SU-DHL-6 (cell line): ENCODE results near the gene MSANTD1.

ENCODE experiments used
- H2AFZ ChIP-seq: fragments of 200-600 bp; sonication (generic); 2 replicates; pipeline ENCODE4 v1.6.1; 2014; ENCODE audit warnings: low read depth, mild to moderate bottlenecking, moderate library complexity, mixed read lengths, antibody characterized with exemption, low read length; ENCODE audit not compliant: severe bottlenecking
- H3F3A ChIP-seq: fragments of 200-600 bp; shearing (Covaris generic); 2 replicates; pipeline ENCODE4 v1.6.0; 2016; ENCODE audit warnings: antibody characterized with exemption, mild to moderate bottlenecking; ENCODE audit not compliant: insufficient read depth
- H3K27ac ChIP-seq: fragments of 200-600 bp; sonication (generic); 2 replicates; pipeline ENCODE4 v1.5.1; 2016; ENCODE audit warnings: low read depth, mild to moderate bottlenecking, low read length, moderate library complexity, mixed read lengths
- H3K27me3 ChIP-seq: fragments of 200-600 bp; sonication (generic), shearing (Covaris generic); 2 replicates; pipeline ENCODE4 v1.6.0; 2014; ENCODE audit warnings: mild to moderate bottlenecking, low read length
- H3K36me3 ChIP-seq: fragments of 200-600 bp; sonication (generic); 2 replicates; pipeline ENCODE4 v1.6.1; 2014; ENCODE audit warnings: mild to moderate bottlenecking, low read length, mixed read lengths
- H3K4me2 ChIP-seq: fragments of 300-600, 200-600 bp; shearing (Covaris generic), sonication (generic); 2 replicates; pipeline ENCODE4 v1.6.0; 2014; ENCODE audit warnings: low read length, low read depth, mild to moderate bottlenecking; ENCODE audit not compliant: poor library complexity, severe bottlenecking
- H3K4me3 ChIP-seq: fragments of 200-600 bp; sonication (generic); 2 replicates; pipeline ENCODE4 v1.5.1; 2014; ENCODE audit warnings: antibody characterized with exemption, low read length, mild to moderate bottlenecking, mixed read lengths; ENCODE audit not compliant: insufficient read depth, poor library complexity, severe bottlenecking
- H3K79me2 ChIP-seq: fragments of 200-600 bp; sonication (generic); 2 replicates; pipeline ENCODE4 v1.6.1; 2014; ENCODE audit warnings: mild to moderate bottlenecking, low read length, moderate library complexity; ENCODE audit not compliant: insufficient read depth
- H3K9ac ChIP-seq: fragments of 200-600 bp; sonication (generic); 2 replicates; pipeline ENCODE4 v1.7.0; 2014; ENCODE audit warnings: mild to moderate bottlenecking, low read length
- H3K9me2 ChIP-seq: fragments of 200-600 bp; sonication (generic); replicated peaks from 2 replicates; pipeline ENCODE4 v1.6.1; 2014; ENCODE audit warnings: low read length; ENCODE audit not compliant: insufficient read depth
- H3K9me3 ChIP-seq: fragments of 200-600 bp; sonication (generic); 2 replicates; pipeline ENCODE4 v1.6.1; 2014; ENCODE audit warnings: low read length, mixed read lengths; ENCODE audit not compliant: insufficient read depth
- H4K20me1 ChIP-seq: fragments of 200-600 bp; sonication (generic); 2 replicates; pipeline ENCODE4 v1.6.1; 2014; ENCODE audit warnings: low read depth, mild to moderate bottlenecking, antibody characterized with exemption, low read length, moderate library complexity, mixed read lengths
- CTCF ChIP-seq: fragments of 200-600 bp; sonication (generic); IDR thresholded peaks from one replicate; pipeline ENCODE4 v1.5.1; 2017; ENCODE audit warnings: antibody characterized with exemption, mild to moderate bottlenecking, low read length, moderate library complexity; ENCODE audit not compliant: insufficient read depth, poor library complexity, severe bottlenecking
- EZH2phosphoT487 ChIP-seq: fragments of 200-600 bp; sonication (generic), shearing (Covaris generic); conservative IDR thresholded peaks from 2 replicates; pipeline ENCODE4 v1.6.1; 2018; ENCODE audit warnings: mild to moderate bottlenecking, antibody characterized with exemption, low read length, moderate library complexity, mixed read lengths

The MSANTD1 gene

GRCh38 chr4:3225071-3225850 lies 23.7 kb upstream of the MSANTD1 start:
- no peaks in the 10 kb centered on the region for H4K20me1 ChIP-seq
- H2AFZ ChIP-seq, result no peak overlapping the region
- H3K9ac ChIP-seq, result no peak overlapping the region
- no peak overlapping the region for H3K4me2 ChIP-seq
- no peaks in the 10 kb centered on the region; the same call in 1 of the 2 replicates for H3K36me3 ChIP-seq
- no peak overlapping the region for H3K27ac ChIP-seq
- no peak overlapping the region for H3K4me3 ChIP-seq
- no peaks in the 10 kb centered on the region for H3K79me2 ChIP-seq
- no peaks in the 10 kb centered on the region for H3K9me3 ChIP-seq
- H3K27me3 ChIP-seq, result no peaks in the 10 kb centered on the region
- H3K9me2 ChIP-seq, result no peaks in the 10 kb centered on the region
- no peaks in the 10 kb centered on the region for H3F3A ChIP-seq
- TF ChIP-seq EZH2phosphoT487, result no peak
- no peak for TF ChIP-seq CTCF

- Histone ChIP-seq H4K20me1 (no peaks in the 10 kb centered on the region), H3K9me2 (no peaks in the 10 kb centered on the region), H3K27me3 (no peaks in the 10 kb centered on the region), H3K27ac (no peak overlapping the region), H3K4me2 (no peak overlapping the region), H2AFZ (no peak overlapping the region), H3K4me3 (no peak overlapping the region), H3F3A (no peaks in the 10 kb centered on the region), H3K9ac (no peak overlapping the region), H3K36me3 (no peaks in the 10 kb centered on the region), H3K9me3 (no peaks in the 10 kb centered on the region), H3K79me2 (no peaks in the 10 kb centered on the region)
- TF ChIP-seq CTCF (no peak), EZH2phosphoT487 (no peak)
Measured at GRCh38 chr4:3225936-3226335, 23.0 kb upstream of the MSANTD1 start.

- Histone ChIP-seq H3K4me3 (no peak overlapping the region), H3K79me2 (no peaks in the 10 kb centered on the region), H2AFZ (no peak overlapping the region), H3K4me2 (no peak overlapping the region), H3K9me3 (no peaks in the 10 kb centered on the region), H3K9me2 (no peaks in the 10 kb centered on the region), H3K27ac (no peak overlapping the region), H3K9ac (no peak overlapping the region), H4K20me1 (no peaks in the 10 kb centered on the region), H3K36me3 (no peaks in the 10 kb centered on the region), H3F3A (no peaks in the 10 kb centered on the region), H3K27me3 (no peaks in the 10 kb centered on the region)
- TF ChIP-seq CTCF (no peak), EZH2phosphoT487 (no peak)
Measured at GRCh38 chr4:3226467-3226866, 22.5 kb upstream of the MSANTD1 start.
